HG03039 (cell line): ENCODE measurements around the gene MRPL12.
"Not testable (repeated sequence)": the region's sequence is repeated elsewhere in the genome, so short reads cannot be mapped to it uniquely, and the experiment has no call there.

Source experiments
- ATAC-seq: cut with Tn5 transposase; IDR thresholded peaks from one replicate; pipeline ENCODE4 v1.9.1; 2021; ENCODE audit warnings: mild to moderate bottlenecking, moderate library complexity; ENCODE audit not compliant: unreplicated experiment

Gene MRPL12

GRCh38 chr17:81737947-81738800, 35.0 kb downstream of the MRPL12 start:
- ATAC-seq = no peak

GRCh38 chr17:81738801-81739393, 35.7 kb downstream of the MRPL12 start:
- ATAC-seq = no peak

DNA sequence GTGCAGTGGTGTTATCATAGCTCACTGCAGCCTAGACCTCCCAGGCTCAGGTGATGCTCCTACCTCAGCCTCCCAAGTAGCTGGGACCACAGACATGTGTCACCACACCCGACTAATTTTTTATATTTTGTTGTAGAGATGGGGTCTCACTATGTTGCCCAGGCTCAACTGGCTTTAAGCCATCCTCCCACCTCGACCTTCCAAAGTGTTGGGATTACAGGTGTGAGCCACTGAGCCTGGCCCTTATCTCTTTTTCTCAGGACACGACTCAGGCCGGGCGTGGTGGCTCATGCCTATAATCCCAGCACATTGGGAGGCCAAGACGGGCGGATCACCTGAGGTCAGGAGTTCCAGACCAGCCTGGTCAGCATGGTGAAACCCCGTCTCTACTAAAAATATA, 36.4 kb downstream of the MRPL12 start:
- not testable (repeated sequence) for ATAC-seq

DNA sequence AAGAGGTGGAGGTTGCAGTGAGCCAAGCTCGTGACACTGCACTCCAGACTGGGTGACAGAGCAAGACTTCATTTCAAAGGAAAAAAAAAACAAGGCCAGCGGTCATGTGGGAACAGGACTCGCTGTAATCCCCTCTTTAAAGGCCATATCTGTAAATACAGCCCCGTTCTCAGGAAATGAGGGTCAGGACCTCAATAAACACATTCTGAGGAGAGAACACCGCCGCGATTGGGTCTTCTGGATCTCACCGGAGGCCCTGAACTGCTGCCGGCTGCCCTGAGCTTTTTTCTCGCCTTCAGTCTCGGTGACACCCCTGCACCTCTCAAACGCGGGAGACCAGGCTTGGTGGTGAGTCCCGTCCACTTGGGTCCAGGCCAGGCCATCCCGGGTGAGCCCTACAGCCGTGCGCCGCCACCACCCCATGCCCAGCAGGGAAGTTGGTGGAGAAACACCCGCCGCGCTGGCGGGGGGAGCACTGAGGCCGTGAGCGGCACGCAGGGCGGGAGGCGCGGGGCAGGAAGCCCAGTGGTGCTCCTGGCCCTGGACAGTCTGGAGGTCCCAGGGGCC, 37.3 kb downstream of the MRPL12 start:
- no peak for ATAC-seq

- ATAC-seq = no peak
These were observed 38.0 kb downstream of the MRPL12 start for GRCh38 chr17:81741049-81741593.

GRCh38 chr17:81741594-81742452, 38.7 kb downstream of the MRPL12 start:
- no peak for ATAC-seq
